Inflammatory macrophage treated with lipopolysaccharide for 1 hour (primary cell): ENCODE measurements around the gene B3GNT8.
"Not testable (repeated sequence)": the region's sequence is repeated elsewhere in the genome, so short reads cannot be mapped to it uniquely, and the experiment has no call there.

Experiments used
- DNase-seq, 2 donors: peaks; one replicate each; pipeline ENCODE4 v3.0.0-alpha.2; 2020 to 2022

B3GNT8 gene

DNA sequence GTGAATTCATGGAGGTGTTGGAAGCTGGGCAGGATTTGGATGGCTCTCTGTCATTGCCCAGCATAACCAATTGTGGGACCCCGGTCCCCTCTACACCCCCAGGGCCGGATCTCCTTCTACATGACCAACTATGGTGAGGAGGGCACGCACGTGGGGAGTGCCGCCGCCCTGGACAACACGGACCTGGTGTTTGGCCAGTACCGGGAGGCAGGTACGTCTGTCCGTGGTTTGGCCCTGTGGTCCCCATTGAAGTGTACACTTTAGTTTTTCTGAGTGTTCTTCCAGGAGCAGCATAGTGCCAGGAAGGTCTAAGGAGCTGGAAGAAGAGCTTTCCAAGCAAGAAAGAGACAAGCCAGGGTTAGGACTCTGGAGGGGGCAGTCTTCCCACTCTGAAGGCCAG is 13.2 kb downstream of the B3GNT8 start:
- no peak for DNase-seq

DNA sequence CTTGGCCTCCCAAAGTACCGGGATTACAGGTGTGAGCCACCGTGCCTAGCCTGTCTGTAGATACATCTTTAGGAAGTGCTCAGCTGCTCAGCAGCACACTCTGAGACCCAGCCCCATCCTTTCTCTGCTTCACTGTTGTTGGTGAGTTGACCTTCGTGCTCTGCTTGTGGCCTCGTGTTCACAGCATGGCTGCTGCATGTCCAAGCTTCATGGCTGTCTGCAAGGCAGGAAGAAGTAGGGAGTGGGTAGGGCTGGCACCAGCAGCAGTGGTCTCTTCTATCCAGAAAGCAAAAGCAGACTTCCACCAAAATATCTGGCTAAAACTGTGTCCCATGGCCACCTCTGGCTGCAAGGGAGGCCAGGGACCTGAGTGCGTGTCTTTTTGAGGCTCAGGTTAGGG is 14.2 kb downstream of the B3GNT8 start:
- DNase-seq, result no peak

DNA sequence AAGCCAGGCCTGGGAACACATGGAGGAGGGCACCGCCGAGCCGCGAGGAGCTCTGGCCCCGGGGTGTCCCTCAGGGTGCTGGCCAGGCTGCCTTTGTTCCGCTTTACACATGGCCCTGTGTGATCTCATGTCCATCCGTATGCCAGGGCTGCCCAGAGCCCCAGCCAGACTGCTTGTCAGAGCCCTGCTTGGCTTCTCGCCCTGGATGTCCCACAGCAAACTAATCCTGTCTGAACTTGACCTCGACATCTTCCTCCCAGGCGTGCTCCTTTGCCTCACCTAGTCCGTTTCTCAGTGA is 15.3 kb downstream of the B3GNT8 start:
- no peak for DNase-seq

DNA sequence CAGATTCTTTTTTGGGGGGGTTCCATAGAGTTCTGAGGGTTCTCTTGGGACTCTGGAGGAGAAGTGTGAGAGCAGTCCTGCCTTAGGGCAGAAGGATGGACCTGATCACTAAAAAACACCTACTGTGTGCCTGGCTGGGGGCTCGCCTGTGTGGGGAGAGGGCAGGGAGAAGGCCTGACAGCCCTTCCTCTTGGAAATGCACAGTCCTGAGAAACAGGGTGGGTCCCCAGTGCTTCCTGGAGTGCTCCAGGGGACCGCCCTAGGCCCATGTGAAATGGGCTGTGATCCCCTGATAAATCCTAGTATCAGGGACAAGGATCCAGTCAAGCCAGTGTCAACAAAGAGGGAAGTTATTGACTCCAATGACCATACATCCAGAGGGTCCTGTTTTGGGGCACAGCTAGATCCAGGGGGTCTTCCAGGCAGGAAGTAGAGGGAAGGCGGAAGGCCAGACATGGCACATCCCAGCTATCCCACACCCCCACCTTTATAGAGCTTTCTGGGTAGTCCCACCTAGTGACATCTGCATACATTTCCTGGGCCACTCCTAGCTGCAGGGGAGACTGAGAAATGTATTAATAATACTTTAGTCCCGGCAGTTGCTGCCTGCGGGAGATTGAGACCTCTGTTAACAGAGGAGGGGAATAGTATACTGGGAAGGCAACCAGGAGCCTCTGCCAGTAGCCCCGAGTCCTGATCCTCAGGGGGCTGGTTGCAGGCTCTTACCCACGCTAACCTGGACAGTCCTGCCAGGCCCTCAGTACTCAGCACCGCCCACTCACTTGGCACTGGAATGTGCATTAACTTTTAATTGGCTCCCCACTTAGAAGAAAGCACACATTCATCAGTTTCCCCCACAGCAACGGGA is 15.8 kb downstream of the B3GNT8 start:
- DNase-seq, result no peak

DNA sequence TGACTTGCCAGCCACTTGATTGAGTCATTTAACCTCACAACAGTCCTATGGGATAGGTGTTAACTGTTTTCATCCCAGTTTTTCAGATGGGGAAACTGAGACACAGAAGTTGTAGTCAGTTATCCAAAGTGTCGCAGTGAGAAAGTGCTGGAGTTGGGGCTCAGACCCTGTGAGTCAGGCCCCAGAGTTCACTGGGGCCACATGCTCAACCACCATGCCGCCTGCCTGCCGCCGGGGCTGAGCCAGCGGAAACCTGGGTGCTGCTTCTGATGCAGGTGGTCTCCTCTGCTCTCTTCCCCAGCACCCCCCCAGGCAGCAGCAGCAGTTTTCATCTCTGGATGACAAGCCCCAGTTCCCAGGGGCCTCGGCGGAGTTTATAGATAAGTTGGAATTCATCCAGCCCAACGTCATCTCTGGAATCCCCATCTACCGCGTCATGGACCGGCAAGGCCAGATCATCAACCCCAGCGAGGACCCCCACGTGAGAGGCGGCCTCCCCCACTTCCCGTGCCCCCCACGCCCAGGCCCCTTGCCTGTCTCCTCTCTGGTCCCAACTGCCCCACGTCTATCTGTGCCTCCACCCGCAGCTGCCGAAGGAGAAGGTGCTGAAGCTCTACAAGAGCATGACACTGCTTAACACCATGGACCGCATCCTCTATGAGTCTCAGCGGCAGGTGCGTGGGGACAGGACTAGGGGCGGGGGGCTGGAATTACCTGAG is 16.7 kb downstream of the B3GNT8 start:
- DNase-seq, result no peak

DNA sequence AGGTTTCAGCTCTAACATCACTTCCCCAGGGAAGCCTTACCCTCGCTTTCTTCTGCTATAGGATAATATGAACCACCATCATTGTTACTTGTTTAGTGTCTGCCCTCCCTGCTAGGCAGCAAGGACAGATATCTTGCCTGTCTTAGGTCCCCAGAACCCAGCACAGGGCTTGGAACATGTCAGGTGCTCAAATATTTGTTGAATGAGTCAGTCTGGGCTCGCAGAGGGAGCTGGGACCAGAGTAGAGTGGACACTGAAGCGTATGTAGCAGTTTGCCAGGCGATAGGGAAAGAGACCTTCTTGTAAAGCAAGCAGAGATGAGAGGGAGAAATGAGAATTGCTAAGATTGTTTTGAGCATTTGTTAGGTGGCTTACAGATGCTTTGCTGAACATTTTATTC is 17.9 kb downstream of the B3GNT8 start:
- DNase-seq, result no peak

DNA sequence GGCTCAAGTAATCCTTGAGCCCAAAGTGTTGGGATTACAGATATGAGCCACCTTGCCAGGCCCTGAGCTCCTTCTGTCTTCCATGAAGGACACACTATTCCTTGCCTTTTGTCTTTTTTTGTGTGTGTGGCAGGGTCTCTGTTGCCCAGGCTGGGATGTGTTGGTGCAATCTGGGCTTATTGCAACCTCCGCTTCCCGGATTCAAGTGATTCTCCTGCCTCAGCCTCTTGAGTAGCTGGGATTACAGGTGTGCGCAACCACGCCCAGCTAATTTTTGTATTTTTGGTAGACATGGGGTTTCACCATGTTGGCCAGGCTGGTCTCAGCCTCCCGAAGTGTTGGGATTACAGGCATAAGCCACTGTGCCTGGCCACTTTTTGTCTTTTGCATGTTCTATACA is 18.3 kb downstream of the B3GNT8 start:
- DNase-seq, result not testable (repeated sequence)

DNA sequence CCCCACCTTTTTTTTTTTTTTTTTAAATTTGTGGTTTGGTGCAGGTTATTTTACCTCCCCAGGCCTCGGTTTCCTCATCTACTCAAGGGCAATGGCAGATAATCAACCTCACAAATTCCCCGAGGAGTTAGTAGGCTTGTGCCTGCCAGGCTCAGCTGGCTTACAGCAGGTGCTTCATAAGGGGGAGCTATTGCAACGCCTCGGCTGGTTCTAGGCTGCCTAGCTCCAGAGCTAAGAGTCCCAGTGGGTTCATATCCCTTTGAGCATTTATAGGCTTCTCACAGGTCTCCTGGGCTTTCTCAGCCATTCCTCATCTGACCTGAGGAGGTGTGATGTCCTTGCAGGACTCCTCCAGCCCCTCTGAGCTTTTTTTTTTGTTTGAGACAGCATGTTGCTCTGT is 18.9 kb downstream of the B3GNT8 start:
- no peak for DNase-seq

DNA sequence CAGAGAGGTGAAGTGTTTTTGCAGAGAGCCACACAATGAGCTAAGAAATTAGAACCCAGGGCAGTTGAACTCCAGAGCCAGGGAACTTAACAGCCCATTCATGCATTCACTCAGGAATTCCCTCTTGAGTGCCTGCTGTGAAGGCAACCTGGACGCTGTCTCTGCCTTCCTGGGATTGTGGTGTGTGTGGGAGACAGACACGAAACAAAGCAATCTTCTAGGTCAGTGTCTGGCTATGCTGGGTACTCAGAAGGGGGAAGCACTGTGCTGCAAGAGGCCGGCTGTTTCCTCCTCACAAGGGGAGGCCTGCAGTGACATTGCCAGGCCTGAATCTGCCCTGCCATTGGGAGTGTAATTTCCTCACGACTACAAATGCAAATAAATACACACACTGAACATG is 19.9 kb downstream of the B3GNT8 start:
- DNase-seq, result peak; percentile 47 to 64

DNA sequence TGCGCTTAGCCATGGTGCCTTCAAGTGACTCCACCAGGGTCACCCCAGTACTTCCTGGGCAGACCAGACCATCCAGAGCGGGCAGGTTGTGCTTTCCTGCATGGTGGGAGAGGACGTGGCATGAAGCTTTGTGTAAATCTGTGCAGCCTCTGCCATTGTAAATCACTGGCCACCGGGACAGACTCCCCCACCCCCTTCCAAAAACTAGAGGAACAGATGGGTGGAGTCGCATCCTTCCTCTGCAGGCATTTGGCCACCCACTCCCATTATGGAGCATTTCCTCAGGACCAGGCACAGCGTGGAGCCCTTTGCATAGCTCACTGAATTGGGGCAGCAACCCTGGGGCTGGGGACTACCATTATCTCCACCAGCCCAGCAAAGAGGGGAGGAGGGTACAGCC is 21.4 kb downstream of the B3GNT8 start:
- DNase-seq, result no peak

DNA sequence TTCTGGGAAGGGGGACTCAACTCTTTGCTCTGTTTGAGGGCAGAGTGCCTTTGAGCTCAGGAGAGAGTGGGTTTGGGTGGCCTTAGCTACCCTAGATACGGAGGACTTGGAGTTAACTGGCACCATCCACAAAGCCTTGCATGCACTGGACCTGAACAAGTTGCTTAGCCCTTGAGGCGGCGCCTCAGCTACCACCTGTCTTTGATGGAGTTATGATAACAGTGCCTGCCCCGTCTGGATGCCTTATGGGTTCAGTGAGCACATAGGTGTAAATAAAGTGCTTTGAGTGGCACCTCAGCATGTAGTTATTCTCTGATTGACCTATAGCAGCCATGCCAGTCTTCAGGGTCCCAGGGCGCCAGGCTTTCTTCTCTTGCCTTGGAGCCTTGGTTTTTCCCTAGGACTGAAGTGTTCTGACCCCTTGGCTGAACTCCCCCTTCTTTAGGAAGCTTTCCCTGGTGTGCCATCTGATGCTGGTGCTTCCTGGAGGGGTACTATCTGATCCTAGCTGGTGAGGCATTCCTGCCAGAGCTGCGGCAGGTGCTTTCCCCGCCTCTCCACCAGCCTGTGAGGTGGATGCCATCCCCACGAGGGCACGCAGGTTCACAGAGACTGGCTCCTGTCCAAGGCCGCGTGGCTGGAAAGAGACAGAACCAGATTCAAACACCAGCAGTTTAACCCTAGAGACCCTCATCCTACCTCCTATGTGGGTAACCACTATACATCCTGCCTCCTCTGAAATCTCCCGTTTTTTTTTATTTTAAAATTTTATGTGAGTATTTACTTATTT is 23.8 kb downstream of the B3GNT8 start:
- no peak for DNase-seq

DNA sequence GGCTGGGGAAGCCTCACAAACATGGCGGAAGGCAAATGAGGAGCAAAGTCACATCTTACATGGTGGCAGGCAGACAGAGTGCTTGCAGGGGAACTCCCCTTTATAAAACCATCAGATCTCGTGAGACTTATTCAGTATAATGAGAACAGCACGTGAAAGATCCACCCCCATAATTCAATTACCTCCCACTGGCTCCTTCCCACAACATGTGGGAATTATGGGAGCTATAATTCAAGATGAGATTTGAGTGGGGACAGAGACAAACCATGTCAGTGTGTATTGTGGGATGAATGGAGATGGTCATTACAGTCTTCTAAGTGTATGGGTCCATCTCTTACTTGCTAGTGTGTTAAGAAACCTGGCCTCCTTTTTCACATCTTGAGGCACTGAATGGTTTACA is 25.2 kb downstream of the B3GNT8 start:
- DNase-seq, result no peak

DNA sequence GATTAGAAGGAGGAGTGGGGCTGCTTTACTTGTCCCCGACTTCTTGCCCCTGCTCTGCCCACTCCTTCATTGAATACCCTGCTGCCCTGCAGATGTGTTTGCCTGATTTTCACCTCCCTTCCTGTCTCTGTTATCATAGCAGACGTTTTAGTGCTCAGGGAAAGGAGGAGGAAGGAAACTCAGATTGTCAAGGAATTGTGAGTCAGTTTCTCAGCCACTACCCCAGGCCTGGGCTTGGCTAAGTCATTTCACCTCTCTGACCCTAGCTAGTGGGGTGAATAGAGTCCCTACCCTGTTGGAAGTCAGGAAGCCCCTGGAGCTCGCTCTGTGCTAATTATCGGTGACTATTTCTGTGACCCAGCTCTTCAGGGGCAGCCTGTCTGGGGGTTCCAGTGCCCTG is 25.7 kb downstream of the B3GNT8 start:
- DNase-seq, result no peak

DNA sequence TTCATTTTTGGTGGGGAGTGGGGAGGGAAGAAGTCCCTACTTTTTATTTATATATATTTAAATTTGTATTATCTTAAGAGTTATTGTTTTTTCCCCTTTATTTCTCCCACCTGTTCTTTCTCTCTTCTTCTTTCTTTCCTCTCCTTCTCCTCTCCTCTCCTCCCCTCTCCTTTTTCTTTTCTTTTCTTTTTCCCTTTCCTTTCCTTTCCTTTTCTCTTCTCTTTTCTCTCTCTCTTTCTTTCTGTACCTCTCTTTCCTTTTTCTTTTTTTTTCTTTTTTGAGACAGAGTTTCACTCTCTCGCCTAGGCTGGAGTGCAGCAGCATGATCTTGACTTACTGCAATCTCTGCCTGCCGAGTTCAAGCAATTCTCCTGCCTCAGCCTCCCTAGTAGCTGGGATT is 27.6 kb downstream of the B3GNT8 start:
- DNase-seq, result no peak

DNA sequence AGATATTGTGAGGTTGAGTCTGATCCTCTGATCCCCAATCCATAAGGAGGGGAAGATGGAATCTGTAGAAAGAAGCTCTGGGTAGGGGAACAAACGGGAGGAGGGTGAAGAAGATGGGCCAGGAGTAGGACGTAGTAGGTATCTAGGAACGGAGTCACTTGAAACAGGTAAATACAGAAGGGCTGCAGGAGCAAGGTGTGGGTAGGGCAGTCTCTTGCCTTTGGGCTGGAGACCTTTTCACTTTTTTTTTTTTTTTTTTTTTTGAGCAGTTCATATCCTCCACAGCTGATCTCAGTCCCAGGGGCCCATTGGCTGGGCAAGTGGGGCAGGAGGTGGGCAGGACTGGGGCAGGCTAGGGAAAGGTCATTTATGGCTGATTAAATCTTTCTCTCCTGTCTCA is 28.1 kb downstream of the B3GNT8 start:
- DNase-seq, result no peak

DNA sequence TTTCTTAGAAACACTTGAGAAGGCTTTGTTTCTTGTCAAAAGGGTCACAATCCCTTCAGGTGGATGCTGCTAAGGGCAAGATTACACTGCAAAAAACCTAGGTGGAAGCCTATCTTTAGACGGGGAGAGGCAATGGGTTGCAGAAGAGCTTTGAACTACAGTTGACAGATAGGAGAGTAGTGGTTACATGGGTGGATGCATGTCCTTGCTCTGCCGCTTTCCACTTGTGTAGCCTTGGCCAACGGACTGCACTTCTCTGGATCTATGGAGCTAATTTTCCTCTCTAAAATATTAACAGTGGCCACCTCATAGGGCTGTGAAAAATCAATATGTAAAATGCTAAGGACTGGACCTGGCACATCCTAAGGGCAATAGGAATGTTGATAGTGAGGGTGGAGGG is 28.6 kb downstream of the B3GNT8 start:
- no peak for DNase-seq

DNA sequence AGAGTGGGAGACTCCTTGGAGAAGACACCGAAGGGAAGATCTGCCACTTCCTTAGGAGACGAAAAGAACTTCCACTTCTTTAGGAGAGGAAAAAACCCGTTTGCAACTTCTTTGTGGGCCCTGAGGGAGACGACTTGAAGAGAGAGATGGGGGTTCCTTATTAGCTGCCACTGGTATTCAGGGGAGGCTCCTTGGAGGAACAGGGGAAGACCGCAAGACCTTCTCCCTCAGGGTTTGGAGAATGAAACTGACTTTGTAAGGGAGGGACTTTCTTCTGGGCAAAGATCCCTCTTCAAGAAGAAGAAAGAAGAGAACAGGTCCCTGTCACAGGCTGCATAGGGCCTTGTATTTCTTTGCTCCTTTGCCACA is 29.1 kb downstream of the B3GNT8 start:
- no peak for DNase-seq

DNA sequence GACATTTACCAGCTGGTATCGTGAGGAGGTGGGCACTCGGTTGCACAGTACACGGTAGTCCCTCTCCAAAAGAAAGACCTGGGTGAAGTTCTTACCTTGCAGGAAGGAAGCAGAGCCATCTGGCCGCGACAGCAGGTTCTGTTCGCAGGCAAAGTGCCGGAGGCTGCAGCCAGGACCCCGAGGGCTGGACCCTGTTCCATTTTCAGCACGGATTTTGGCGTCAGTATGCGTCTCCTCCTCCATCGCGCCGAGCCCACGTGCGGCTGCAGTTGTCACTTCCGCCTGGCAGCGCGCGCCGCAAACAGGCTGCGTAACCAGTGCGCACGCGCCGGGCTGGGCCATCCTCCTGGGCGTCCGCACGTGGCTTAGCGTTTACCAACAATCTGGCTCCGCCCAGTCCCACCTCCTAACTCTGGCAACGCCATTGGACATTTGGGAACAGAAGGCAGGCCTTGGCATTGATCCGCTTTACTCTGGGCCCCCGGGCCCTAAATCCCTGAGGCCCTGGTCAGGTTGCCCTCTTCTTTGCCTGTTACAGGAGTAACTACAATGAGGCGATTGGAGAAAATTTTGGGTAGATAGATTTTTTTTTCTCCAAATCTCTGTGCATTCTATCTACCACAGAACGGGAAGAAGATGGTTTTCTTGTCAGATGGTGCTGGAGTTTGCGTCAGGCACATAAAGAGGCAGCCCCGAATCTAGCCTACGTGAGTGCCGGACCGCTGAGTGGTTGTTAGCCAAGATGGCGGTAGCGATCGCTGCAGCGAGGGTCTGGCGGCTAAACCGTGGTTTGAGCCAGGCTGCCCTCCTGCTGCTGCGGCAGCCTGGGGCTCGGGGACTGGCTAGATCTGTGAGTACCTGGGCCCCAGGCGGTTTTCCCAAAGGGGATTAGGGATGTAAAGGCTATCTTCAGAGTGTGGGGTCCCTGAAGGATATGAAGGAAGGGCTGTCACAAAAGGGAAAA is 29.8 kb downstream of the B3GNT8 start, which contains the start of the genes BCKDHA and EXOSC5:
Gene BCKDHA (plus strand): TSS at position 733 of the 964 bp plus-strand sequence. CDS start 10 bp downstream, at position 743.
Gene EXOSC5 (minus strand): TSS at position 274 of the 964 bp plus-strand sequence. CDS start 31 bp downstream, at position 243.
- peak; percentile 99 to 100 for DNase-seq

DNA sequence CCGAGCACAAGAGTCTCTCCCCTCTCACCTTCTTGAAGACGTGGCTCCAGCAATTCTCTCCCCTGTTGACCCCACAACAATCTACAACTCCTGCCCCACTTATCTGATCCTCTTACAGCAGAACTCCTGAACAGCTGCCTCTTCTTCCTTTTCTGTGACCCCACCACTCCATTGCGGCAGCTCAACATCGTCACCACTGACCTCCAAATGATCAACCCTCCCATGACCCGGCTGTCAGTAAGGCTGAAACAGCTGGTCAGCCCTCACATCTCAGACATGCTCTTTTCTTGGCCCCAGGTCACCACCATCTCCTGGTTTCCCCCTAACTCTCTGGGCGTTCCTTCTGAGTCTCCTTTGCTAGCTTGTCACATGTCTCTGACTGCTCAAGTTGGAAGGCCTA is 31.8 kb downstream of the B3GNT8 start:
- DNase-seq, result peak in 1 of 2 donors; percentile 28

DNA sequence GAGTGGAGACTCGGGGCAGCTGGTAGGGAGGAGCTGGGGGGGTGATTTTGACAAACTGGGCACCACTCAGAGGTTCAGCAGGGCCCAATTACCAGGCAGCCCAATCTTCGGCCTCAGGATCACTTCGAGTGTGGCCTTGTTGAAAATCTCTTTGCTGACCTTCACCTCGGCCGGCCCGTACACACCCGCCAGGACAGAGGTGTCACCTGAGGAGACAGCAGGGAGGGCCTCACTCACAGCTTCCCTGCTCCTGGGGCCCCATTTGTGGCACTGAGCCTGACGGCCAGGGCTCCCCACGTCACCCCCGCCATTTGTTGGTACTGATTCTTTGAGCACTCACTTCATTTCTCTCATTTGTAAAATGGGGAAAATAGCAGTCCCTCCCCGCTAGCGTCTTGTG is 34.4 kb downstream of the B3GNT8 start:
- no peak for DNase-seq

DNA sequence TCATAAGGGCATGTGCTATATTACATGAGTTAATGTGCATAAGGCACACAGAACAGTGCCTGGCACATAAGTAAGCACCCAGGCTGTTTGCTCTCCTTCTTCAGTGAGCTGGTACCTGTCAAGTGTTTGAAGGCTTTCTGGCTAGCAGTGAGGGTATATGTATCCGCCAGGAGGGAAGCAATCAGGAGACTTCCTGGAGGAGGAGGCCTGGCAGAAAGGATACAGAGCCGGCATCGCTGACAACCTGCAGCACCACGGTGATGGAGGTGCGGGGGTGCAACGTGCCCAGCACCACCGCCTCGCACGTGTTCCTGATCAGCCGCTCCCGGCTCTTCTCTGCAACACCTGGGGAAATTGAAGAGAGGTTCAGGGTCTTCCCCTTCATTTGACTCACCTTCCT is 35.6 kb downstream of the B3GNT8 start:
- DNase-seq, result no peak

DNA sequence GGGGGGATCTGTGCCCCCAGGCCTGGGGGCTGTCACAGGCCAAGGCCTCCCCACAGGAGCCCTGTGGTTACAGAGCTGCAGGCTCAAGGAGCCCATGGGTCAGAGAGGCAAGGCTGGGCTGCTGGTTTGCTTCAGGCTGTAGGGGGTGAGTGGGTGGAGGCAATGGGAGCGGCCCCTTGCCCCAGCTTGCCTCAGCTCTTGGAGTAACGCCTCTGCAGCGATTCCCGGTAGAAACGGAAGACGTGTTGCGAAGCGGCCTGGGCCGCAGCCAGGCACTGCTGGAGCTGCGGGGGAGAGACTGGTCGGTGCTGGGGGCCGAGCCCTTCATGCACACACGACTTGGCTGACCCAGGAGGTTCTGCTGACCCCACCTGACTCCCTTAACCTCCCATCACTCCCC is 40.7 kb downstream of the B3GNT8 start:
- DNase-seq, result peak in 1 of 2 donors; percentile 54
